Activated CD4-positive, alpha-beta T cell treated with anti-CD3 and anti-CD28 coated beads, Interleukin-2, amount 50 U/mL, for 1 hour (primary cell): ENCODE measurements around the gene VSTM2L.

Experiments
- DNase-seq: peaks from one replicate; pipeline ENCODE4 v3.0.0-alpha.2; 2020

The VSTM2L gene

GRCh38 chr20:37879843-37880242, 23.1 kb upstream of the VSTM2L start:
- no peak for DNase-seq

- DNase-seq: no peak
Observed at GRCh38 chr20:37880726-37881591, 22.0 kb upstream of the VSTM2L start.

DNA sequence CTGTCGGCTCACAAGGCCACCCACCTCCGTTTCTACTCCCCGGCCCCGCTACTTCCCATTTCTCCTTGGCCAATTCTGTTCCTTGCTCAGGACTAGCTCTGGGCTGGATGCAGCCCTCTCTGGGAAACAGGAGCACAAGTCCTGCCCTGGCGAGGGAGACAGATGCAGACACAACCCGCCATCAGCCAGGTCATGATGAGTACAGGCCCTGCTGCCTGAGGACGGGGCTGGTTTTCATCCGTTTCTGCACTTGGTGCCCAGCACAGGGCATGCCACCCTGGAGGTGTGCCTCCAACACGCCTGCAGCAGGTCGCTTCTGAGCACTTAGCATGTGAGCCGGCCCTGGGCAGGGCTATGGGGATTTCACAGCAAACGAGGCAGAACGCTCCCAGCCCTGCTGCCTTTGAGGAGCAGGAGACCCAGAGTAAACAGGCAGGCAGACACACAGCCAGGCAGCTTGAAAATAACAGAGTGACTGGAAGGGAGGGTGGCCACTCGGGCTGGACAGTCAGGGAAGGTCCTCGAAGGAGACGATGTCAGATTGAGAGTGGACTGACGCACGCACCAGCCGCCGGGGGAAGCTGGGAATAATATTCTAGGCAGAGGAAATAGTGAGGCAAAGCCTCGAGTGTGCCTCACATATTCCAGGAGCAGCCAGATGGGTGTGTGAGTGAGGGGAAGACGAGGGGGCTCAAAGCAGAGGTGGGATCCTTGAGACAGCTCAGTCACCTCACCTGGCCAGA, 21.2 kb upstream of the VSTM2L start:
- no peak for DNase-seq

GRCh38 chr20:37882961-37883712, 19.8 kb upstream of the VSTM2L start:
- DNase-seq: no peak

GRCh38 chr20:37885042-37885441, 17.9 kb upstream of the VSTM2L start:
- DNase-seq: no peak

DNA sequence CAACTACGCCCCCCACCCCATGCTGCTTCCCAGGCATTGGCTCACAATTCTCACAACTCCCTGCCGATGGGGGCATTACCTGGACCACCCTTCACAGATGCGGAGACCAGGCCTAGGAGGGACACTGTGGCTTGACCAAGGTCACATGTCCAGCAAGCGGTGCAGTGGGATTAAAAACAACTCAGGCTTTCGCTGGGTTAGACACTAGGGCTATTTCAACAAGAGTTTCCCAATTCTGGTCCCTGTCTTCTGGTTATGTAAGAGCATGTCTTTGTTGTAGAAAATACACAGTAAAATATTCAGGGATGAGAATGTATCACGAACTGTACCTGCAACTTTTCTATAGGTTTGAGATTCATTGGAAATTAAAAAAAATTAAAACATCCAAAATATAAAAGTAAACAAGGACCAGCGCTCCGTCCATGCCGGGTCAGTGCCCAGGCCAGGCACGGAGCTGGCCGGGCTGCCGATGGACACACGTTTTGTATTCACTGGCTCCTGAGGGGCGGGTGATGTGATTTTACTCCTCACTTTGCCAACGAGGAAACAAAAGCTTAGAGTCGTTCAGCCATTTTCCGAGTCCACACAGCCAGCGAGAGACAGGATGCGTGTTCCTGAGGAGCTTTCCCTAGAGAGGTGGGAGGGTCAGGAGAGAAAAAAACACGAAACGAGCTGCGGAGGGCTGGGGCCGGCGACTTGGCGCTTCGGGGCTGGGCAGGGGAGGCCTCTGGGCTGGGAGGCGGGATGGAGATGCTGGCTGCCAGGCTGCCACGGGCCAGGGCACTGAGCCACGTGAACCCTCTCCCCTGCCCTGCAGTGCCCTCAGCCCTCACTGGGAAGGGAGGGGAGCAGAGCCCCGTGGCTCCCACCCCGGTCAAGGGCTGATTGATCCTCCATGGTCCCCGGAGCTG, 17.1 kb upstream of the VSTM2L start:
- no peak for DNase-seq

GRCh38 chr20:37886851-37887297, 16.1 kb upstream of the VSTM2L start:
- no peak for DNase-seq

DNA sequence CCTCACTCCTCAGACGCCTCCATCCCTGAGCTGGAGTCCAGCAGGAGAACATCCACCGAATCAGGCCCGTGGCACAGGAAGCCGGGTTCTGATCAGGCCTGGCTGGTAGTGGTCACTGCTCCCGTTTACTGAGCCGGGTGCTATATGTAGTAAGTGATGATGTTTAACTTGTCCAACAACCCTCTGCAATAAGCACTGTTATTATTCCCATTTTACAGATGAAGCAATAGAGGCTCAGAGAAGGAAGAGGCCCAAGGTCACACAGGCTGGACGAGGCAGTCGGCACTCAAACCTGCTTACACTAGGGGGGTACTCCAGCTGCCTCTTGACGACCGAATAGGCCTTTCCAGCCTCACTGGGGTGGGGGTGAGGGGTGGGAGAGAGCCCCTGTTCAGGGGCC, 14.3 kb upstream of the VSTM2L start:
- DNase-seq: no peak

DNA sequence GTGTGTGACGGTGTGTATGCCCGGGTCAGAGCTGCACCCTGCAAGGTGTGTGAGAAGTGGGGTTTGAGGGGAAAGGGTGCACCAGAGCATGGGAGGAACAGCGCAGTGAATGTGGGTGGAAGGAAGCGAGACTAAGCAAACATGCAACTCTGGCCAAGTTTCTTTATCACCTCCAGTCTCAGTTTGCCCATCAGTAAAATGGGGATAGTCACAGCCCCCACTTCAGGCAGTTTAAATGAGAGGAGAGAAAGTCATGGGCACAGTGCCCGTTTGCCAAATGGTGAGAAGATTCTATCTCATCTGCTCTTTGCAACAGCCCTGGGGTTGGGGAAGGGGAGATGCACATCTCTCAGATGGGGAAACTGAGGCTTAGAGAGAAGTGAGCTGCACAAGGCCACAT, 12.8 kb upstream of the VSTM2L start:
- no peak for DNase-seq

GRCh38 chr20:37890643-37891042, 12.3 kb upstream of the VSTM2L start:
- no peak for DNase-seq

DNA sequence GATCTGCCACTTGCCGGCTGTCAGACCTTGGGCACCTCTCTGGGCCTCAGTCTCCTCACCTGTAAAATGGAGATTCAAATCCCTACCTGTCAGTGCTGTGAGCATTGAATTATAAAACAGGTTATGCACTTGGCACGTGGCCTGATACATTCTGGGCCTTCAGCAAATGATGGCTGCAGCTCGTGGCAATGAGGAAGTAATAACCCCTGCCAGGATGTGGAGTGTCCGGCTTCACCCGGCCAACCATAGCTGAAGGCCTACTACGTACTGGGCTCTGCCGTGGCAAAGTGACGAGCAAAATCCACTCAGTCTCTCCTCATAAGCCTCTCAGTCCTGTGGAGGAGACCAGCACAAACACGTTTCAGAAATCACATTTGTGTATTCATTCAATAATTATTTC, 10.9 kb upstream of the VSTM2L start:
- no peak for DNase-seq

- DNase-seq: no peak
Observed at GRCh38 chr20:37893566-37894241, 9.2 kb upstream of the VSTM2L start.

GRCh38 chr20:37894454-37894853, 8.5 kb upstream of the VSTM2L start:
- no peak for DNase-seq

DNA sequence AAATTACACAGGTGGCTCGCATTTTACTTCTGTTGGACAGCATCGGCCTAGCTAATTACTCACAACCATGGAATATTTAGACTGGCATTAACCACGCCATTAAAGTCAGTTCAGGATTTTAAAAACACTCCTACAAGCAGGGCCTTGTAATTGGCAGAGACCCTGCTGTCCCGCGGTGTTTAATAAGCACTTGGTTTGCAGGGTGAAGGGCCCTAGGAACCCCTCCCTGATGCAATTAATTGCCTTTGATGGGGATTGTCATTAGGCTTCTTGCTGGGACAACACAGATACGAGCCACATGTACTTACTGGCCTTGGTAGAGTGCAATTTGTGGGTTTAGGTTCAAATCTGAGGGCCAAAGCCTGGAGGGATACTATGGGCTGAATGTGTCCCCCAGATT, 7.8 kb upstream of the VSTM2L start:
- DNase-seq: no peak

- no peak for DNase-seq
Observed at GRCh38 chr20:37896932-37897548, 5.9 kb upstream of the VSTM2L start.

DNA sequence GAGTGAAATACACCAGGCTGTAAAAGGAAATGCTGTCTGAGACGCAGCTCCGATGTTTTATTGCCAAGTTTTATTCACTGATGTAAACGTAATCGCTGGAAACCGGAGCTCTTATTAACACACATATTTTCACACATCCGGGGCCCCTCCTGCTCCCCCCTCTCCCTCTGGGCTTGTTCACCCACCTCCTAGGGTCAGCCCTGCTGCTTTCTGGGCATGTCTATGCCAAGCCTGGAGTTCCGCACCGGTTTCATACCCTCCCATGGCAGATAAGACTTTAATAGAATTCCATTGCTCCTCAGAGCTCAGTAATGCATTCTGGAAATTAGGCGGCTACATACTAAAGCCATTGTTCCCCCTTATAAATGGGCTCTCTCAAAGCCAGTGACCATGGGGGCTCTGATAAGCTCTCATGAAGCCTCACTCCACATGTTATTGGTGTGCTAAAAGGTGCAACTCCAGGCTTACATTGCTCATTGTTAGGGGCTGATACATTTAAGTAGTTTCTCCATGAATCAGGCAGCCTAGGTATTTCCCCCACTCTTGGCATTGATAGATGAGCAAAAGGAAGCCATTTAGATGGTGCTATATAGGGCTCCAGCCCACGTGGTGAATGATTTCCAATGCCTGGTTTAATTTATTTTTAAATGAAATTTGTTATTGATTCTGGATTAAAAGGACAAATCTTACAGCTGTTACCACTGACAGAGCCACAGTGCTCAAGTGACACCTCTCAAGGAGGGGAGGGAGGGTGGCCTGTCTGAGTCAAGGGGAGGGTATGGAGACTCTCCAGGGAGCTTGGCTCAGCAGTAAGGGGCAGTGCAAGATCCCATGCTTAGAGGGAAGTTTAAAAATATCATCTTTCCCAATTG, 4.5 kb upstream of the VSTM2L start:
- DNase-seq: no peak

DNA sequence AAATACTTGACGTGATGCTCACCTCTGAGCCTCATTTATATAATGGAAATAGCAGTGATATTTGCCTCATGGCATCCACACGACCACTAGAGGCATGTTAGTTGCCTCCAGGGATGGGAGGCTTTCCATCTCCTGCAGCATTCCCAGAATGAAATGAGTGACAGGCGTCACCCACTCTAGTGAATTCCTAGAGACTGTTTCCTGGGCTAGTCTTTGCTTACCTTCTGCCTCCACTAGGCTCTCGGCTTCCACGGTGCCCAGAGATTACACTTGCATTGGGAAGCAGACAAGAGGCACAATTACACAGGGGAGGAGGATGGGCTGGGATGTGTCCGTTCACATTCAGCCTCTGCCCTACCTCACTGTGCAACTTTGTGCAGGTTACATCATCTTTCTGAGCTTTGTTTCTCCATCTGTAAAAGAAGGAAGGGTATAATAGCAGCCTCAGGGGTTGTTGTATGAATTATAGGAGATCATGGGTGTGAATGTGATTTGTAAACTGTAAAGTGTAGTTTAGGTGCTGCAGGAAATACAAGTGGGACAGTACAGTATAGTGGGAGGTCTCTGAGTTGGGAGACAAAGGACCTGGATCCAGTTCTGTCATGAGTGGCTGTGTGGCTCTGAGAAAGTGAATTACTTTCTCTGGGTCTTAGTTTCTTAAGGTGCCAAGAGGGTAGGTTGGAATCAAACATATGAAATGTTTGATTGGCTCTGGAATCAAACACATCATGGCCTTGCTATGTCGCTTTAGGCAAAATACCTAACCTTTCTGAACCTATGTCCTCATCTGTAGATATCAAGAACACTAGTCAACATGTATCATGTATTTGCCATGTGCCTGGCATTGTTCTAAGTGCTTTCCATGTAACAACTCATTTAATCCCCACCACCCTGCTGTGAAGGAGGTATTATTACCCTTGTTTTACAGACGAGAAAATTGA, 3.6 kb upstream of the VSTM2L start:
- DNase-seq: no peak

DNA sequence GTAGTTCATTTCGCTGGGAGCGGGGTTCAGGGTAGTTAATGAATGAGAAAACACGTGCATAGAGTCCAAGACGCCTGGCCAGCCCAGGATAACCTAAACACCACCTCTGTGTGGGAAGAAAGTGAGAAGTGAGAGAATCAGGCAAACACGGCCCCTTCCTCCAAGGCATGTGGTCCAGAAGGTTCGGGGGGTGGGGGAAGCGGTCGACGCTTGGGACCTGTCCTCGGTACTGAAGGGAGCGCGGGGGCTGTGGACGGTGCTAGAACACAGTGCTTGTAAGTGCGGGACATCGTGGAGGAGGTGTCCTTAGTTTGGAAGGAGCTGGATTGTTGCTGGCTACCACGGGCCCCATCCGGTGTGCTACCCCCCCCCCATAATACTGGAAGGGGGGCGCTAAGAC, 1.7 kb upstream of the VSTM2L start:
- DNase-seq: no peak
